GM21825 (cell line): ENCODE results near the gene AKAP12.

Source experiments
- ATAC-seq: cut with Tn5 transposase; IDR thresholded peaks from one replicate; pipeline ENCODE4 v1.9.1; 2021; ENCODE audit warnings: mild to moderate bottlenecking, moderate library complexity; ENCODE audit not compliant: unreplicated experiment

Gene AKAP12, protein sequence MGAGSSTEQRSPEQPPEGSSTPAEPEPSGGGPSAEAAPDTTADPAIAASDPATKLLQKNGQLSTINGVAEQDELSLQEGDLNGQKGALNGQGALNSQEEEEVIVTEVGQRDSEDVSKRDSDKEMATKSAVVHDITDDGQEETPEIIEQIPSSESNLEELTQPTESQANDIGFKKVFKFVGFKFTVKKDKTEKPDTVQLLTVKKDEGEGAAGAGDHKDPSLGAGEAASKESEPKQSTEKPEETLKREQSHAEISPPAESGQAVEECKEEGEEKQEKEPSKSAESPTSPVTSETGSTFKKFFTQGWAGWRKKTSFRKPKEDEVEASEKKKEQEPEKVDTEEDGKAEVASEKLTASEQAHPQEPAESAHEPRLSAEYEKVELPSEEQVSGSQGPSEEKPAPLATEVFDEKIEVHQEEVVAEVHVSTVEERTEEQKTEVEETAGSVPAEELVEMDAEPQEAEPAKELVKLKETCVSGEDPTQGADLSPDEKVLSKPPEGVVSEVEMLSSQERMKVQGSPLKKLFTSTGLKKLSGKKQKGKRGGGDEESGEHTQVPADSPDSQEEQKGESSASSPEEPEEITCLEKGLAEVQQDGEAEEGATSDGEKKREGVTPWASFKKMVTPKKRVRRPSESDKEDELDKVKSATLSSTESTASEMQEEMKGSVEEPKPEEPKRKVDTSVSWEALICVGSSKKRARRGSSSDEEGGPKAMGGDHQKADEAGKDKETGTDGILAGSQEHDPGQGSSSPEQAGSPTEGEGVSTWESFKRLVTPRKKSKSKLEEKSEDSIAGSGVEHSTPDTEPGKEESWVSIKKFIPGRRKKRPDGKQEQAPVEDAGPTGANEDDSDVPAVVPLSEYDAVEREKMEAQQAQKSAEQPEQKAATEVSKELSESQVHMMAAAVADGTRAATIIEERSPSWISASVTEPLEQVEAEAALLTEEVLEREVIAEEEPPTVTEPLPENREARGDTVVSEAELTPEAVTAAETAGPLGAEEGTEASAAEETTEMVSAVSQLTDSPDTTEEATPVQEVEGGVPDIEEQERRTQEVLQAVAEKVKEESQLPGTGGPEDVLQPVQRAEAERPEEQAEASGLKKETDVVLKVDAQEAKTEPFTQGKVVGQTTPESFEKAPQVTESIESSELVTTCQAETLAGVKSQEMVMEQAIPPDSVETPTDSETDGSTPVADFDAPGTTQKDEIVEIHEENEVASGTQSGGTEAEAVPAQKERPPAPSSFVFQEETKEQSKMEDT (N-terminal part only)

DNA sequence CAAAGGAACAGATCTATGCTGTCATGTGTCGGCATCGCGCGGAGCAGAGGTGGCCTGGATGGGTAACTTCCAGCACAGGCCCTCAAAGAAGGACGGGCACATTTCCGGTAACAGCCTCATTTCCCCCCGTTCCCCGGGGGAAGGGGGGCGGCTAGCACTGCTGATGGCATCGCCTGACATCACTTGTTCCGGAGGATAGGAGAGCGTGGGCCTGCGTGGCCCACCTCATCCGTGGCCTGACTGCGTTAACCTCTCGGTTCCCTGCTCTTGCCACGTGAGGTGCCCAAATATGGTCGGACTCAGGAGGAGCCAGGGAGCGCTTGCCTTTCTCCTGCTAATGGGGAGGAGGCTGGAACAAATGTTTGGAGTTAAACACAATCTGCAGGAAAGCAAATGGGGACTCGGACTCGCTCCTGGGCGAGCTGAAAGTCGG lies at the start of gene AKAP12:
Gene AKAP12, plus strand, starts transcription at position 365 of the 433 bp plus-strand sequence. CDS start 596 bp downstream, outside the sequence.
- ATAC-seq, result no peak

GRCh38 chr6:151191527-151191926 lies 48.2 kb upstream of the AKAP12 start:
- ATAC-seq, result no peak

DNA sequence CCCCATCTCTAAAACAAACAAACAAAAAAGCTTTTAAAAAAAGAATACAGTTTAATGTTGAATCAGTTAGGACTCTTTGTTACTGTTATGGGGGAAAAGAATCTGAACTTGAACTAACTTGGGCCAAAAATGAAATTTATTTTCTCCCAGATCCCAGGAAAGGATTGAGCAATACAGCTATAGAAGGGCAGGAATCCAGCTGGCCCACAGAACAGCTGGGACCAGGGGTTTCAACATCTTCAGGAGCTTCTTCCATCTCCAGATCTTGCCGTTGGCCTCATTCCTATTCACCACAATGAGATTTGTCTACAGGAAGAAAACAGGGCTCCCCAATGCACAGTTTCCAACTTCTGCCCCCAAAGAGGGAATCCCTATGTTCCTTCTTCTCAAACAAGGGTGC lies 43.2 kb upstream of the AKAP12 start:
- ATAC-seq, result no peak

DNA sequence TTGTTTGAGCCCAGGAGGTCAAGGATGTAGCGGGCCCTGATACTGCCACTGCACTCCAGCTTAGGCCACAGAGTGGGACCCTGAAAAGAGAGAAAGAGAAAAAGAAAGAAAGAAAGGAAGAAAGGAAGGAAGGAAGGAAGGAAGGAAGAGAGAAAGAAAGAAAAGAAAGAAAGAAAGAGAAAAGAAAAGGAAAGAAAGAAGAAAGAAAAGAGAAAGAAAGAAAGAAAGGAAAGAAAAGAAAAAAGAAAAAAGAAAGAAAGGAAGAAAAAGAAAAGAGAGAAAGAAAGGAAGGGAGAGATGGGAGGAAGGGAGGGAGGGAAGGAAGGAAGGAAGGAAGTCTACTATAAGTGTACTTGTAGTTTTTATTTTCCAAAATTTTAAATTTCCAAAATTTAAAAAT lies 42.2 kb upstream of the AKAP12 start:
- ATAC-seq, result no peak

DNA sequence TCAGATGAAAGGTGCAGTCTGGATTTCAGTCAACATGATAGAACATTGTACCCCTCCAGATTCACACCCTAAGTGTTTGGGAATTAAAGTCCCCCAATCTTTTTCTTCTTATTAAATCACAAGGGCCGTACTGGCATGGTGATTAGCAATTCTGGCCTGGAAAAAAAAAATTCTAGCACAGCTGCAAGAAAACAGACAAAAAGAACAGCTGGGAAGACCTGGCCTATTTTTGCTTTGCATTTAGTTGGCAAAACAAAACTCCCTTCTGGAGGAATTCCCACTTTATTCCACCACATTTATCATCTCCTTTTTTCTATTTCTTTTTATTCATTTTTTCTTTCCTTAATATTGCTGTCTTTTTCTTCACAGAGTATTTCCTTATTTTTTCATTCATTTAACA lies 39.8 kb upstream of the AKAP12 start:
- ATAC-seq, result no peak

DNA sequence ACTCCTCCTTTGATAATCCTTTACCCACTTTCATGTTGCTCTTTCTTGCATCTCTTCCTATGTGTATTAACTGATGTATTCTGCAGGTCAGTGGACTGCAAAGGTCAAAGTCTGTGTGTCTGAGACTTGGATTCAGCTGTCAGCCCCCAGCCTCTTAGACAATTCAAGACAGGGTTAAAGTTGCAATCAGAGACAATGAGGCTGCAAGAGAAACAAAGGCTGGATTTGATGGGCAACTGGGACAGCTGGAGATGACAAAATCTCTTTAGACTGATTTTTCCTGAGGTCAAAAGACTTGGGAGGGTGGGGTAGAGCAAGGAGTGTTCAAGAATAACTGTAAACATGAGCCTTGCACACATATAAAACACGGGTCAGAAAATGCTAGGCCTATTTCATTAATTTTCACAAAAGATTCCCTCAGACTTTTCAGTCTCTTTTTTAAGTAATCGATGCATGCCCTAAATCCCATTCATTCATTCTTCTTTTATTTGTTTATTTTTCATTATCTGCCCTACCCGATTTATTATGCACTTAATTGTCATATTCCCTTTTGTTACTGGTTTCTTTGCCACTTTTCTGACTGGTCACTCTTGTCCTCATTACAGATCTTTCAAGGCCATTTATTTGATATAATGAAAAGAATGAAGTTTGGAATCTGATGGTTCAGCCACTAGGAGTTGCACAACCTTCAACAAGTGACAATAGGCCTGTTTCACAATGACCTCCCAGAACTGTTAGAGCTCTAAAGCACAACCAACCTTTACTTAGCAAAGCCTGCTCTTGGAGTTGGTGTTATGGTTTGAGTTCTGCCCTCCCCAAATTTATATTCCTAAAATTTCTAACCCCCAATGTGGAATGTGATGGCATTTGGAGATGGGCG lies 33.8 kb upstream of the AKAP12 start:
- no peak for ATAC-seq

DNA sequence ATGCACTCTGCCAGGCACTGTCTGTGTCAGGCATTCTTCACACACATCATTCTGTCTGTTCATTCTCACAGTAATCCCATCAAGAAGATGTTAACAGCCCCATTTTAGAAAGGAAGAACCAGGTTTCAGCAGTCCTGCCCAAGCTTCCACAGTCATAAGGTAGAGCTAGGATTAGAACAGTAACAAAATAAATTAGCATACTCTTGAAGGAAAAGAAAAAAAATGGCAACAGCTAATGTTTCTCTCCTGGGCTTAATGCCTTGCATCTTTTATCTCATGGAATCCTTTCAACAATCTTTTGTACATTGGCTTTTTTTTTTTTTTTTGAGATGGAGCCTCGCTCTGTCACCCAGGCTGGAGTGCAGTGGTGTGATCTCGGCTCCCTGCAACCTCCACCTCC lies 32.1 kb upstream of the AKAP12 start:
- no peak for ATAC-seq

GRCh38 chr6:151209071-151209831 lies 30.5 kb upstream of the AKAP12 start:
- ATAC-seq, result no peak

GRCh38 chr6:151211075-151211474 lies 28.7 kb upstream of the AKAP12 start:
- ATAC-seq, result no peak

DNA sequence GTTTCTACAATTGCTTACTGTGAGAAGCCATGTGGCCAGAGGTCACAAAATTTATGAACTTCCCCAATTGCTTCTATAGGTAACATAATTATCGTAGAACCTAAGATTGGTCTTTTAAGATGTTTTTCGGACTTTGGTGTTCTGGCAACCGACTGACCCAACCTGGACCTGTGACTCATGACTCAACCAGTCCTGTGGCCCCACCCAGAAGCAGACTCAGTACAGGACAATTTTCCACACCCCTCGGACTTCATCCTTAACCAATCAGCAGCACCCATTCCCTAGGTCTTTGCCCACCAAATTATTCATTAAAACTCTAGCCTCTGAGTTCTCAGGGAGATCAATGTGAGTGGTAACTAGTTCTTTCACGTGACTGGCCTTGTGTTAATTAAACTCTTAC lies 26.4 kb upstream of the AKAP12 start:
- no peak for ATAC-seq

- no peak for ATAC-seq
Measured at GRCh38 chr6:151215999-151216398, 23.8 kb upstream of the AKAP12 start.

DNA sequence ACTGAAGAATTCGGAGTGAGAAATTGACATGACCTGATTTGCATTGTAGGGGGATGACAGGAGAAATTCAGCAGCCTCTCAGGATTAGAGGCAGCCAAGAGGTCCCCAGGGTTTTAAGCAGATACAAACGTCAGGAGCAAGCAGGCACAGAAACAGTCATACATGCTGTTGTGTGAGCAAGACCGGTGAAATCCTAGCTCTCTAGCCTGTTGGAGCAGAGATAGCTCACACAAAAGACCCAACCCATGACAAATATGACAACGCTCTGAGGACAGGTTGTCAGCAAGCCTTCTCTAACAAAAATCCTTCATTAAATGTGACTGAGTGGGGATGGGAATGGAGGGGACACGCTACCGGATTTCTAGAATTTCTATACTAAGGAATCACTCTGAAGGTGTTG lies 23.0 kb upstream of the AKAP12 start:
- no peak for ATAC-seq

GRCh38 chr6:151219192-151219591 lies 20.6 kb upstream of the AKAP12 start:
- no peak for ATAC-seq

DNA sequence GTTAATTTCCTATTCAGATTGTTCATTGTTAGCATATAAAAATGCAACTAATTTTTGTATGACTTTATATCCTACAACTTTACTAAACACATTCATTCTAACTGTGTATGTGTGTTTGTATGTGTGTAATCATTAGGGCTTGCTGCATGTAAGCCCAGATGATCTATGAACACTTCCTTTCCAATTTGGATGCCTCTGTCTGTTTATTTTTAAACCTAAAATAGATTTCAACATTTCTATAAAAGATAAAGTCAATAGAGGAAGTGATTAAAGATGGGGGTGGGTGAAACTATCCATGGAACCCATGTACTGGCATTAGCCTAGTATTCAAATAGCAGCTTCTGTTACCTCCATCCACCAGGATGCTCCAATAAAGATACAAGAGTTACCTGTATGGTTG lies 15.7 kb upstream of the AKAP12 start:
- ATAC-seq, result no peak

DNA sequence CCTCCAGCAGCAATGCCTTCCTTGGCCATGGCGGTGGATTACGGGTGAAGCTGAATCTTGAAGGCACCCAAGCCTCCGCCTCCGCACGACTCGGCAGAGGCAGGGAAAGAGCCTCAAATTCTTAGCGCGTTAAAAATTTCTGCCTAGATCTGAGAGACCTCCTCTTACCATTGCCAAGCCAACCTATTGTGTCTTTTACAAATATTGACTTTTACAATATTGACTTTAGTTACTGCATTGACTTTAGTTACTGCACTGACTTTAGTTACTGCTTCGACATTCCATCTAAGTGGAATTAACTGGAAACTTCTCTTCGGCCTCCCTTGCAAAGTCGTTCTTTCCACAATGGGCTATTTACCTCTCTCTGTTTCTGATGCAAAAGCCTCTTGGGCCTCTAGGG lies 13.8 kb upstream of the AKAP12 start:
- ATAC-seq, result no peak

DNA sequence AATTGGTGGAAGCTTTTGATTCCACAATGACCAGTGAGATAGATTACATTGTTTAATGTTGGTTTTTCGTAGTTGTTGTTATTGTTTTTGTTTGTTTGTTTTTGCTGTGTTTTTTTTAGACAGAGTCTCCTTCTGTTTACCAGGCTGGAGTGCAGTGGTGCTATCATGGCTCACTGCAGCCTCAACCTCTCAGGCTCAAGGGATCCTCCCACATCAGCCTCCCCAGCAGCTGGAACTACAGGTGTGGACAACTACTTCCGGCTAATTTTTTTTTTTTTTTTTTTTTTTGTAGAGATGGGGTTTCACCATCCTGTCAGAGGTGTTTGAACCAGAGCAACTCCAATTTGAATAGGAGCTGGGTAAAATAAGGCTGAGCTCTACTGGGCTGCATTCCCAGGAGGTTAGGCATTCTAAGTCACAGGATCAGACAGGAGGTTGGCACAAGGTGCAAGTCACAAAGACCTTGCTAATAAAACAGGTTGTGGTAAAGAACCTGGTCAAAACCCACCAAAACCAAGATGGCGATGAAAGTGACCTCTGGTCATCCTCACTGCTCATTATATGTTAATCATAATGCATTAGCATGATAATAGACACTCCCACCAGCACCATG lies 10.9 kb upstream of the AKAP12 start:
- no peak for ATAC-seq

GRCh38 chr6:151229401-151230276 lies 10.1 kb upstream of the AKAP12 start:
- no peak for ATAC-seq

GRCh38 chr6:151230277-151230577 lies 9.5 kb upstream of the AKAP12 start:
- ATAC-seq, result no peak
